T-helper 22 cell (primary cell): ENCODE data around the gene NID1.
"Not testable (repeated sequence)": the region's sequence is repeated elsewhere in the genome, so short reads cannot be mapped to it uniquely, and the experiment has no call there.

ENCODE experiments used
- DNase-seq: peaks from one replicate; pipeline ENCODE4 v3.0.0-alpha.2; 2020; ENCODE audit warnings: low read depth

The NID1 gene

DNA sequence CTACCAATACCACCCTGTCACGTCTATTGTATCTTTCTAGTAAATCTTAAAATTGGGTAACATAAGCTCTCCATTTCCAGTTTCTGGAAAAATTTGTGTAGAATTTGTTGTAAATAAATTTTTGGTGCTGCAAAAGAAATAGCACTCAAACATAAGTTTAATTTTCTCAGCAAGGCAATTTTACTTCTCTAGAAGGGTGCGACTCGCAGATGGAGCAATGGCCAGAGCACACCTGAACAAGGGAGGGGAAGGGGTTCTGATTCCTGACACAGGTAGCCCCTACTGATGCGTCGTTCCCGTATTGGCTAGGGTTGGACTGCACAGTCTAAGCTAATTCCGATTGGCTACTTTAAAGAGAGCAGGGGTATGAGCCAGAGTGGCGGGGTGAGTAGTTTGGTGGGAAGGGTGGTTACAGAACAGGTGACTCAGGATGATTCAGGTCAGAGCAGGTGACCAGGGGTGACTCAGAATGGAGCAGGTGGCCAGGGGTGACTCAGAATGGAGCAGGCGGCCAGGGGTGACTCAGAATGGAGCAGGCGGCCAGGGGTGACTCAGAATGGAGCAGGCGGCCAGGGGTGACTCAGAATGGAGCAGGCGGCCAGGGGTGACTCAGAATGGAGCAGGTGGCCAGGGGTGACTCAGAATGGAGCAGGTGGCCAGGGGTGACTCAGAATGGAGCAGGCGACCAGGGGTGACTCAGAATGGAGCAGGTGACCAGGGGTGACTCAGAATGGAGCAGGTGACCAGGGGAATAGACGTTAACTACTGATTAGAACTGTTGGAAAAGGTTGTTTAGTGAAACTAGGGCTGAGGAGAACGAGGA lies 32.0 kb upstream of the NID1 start:
- peak; percentile 80 for DNase-seq

DNA sequence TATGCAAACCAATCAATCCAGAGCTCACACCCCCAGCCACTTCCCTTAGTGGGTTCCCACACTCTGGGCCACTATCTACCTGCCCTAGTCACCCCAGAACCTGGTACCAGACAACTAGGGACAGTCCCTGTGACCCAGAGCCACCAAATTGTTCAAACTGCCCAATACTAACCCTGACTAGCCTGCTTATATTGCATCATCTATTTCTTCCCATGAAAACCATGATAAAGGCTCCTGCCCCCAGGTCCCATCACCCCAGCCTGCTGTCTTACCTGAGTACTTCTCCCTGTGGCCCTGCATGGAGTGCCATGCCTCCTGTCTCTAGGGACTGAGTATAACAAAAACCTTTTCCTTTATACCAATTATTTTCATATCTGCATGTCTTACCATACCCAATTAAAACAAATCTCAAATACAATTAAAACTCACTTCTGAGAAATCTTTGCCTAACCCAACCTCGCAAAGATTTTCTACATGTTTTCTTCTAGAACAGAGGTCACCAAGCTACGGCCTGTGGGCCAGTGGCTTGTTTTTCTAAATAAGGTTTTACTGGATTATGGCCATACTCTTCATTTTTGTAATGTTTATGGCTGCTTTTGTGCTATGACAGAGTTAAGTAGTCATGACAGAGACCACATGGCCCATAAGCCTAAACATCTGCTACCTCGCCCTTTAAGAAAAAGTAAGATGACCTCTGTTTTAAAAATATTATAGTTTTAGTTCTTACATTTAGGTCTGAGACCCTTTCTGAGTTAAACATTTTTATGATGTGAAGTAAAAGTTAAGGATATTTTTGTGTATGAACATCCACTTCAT lies 31.0 kb upstream of the NID1 start:
- no peak for DNase-seq

DNA sequence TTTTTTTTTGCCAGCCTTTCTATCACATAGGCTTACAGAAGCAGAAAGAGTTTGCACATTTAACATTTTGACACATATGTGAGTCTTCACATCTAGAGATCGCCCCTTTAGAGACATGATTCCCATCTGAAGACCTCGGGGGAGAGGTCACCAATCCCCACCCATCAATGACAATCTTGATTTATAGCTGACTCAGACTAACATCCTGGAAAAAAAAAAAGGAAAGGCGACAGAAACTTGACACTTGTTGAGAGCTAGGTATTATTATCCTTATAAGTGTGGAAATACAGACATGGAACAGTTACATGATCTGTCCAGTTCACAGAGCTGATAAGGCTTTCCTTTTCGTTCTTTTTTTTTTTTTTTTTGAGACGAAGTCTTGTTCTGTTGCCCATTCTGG lies 28.0 kb upstream of the NID1 start:
- DNase-seq: no peak

DNA sequence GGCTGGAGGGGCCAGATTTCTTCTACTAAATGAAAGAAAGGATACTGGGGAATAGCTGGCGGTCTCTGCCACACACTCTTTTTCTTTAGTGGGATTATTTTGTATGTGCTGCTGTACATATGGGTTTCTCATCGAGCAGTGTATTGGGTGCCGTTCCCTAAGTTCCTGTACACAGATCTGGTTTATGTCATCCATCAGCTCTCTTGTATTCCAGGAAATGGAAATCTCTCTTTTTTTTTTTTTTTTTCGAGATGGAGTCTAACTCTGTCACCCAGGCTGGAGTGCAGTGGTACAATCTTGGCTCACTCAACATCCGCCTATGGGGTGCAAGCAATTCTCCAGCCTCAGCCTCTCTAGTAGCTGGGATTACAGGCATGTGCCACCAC lies 27.0 kb upstream of the NID1 start:
- no peak for DNase-seq

DNA sequence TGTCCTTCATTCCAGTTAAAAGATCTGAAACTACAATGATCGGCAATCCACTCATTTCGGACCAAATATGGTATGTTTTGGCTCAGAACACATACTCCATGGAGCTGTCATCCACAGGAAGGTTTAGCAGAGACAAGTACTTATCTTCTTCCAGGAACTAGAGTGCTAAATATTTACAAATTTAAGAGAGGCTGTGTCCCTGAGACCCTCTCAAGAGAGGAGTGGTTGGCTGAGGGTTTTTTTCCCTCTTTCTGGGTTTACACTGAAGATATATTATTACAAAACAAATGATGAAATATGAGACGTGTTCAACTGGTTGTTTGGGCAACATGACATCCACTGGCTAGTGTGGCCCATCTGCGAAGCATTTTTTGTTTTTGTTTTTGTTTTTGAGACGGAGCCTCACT lies 25.9 kb upstream of the NID1 start:
- DNase-seq: no peak

DNA sequence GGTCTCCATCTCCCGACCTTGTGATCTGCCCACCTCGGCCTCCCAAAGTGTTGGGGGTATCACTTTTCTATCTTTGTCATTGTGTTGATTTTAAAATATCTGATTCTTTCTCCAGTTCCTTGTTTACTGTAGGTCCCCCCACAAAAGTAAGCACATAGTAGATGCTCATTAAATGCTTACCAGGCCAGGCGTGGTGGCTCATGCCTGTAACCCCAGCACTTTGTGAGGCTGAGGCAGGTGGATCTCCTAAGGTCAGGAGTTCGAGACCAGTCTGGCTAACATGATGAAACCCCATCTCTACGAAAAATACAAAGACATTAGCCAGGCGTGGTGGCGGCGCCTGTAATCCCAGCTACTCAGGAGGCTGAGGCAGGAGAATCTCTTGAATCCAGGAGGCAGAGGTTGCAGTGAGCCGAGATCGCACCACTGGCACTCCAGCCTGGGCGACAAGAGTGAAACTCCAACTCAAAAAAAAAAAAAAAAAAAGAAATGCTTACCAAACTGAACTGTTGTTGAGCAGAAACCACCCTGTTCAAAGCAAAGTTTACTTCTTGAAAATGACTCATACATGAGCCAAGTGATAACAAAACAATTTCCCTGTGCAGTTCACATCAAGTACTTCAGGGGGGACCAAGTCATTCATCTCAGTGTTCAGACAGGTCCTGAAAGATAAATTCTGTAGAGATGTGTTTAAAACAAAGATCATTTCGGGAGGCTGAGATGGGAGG lies 24.3 kb upstream of the NID1 start:
- DNase-seq: no peak

DNA sequence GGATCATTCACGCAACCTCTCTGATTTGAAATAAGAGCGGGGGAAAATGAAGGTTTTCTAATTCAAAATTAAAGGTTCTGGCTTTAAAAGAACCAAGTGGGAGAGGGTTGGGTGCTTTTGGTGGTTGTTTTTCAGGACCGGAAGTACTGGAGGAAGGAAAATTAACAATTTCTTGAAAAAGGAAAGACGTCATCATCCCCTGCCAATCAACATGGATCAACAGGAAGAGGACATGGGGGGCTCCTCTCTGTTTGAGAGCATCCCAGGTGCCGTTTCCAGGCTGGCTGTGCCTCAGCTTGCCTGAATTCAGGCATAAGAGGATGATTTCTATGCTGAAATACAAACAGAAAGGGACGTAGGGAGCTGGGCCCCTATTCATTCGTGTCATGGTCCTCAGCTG lies 21.6 kb upstream of the NID1 start:
- no peak for DNase-seq

DNA sequence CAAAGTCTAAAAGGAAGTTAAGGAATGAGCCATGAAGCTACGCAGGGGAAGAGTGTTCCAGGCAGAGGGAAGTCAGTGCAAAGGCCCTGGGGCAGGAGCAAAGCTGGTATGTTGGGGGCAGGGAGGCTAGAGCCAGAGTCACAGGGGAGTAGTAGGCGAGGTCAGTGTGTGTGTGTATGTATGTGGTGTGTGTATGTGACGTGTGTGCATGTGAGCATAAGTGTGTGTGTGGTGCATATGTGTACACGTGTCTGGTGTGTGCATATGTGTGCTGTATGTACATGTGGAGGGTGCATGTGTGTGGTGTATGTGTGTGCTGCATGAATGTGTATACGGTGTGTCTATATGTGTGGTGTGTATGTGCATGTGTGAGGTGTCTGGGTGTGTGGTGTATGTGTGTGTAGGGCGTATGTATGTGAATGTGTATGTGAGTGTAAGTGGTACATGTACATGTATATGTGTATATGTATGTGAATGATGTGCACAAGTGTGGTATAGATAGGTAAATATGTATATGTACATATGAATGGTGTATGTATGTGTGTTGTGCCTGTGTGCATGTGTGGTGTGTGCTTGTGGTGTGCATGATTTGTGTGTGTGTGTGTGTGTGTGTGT lies 20.8 kb upstream of the NID1 start:
- no peak for DNase-seq

DNA sequence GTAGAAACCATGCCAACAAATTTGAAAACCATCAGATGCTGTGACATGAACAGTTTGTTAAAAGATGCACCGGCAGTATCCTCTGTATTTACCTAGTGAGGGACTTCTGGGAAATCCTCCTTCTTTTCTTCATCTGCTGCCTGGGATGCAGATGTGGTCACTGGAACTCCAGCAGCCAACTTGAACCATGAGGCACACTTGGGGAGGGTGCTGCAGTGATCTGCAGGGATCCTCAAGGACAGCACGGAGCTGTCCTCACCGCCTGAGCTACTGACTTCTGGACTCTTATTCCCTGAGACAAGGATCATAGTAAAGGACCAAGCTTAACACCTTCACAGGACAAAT lies 19.5 kb upstream of the NID1 start:
- no peak for DNase-seq

DNA sequence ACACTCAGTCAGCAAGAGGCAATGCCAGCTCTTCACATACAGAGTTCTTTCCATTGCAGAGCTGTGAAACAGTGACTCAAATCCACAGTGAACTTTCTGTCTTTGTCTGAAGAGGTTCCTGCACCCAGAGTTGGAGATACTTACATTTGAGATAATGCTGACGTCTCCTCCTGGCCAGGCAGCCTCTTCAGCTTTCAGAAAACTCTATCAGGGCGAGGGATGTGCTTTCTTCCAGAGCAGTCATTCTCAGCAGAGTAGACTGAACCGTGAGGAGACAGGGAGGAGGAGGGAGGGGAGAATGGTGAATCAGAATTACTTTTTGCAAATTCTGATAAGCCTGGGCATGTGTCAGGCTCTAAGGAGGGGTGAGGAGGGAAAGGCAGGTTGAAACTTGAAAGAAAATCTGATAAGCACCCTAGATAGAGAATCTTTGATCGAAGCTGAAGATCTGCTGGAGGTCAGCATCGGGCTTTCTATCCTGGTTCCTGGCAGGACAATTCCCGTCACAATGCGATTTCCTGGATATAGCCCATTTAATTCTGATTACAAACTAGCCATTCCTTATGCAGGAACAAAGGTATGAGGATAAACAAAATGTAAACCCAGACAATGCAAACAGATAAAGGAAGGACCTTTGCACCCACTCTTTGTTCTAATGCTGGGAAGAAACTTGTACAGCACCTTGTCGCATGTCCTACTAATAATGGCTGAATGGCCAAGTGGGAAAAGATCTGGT lies 18.9 kb upstream of the NID1 start:
- no peak for DNase-seq

DNA sequence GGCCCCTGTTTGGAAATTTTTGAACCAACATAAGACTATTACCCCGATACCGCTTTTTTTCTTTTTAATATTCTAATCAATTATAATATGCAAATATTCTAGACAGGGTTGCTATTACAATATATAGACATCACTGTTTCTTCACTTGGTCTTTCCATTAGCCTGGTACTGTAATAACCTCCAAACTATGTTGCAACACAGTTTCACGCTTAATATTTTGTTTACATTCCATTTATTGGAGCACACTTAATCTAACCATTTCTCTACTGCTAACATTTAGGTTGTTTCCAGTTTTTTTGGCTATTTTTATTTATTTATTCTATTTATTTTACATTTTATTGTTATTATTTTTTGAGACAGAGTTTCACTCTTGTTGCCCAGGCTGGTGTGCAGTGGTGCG lies 17.6 kb upstream of the NID1 start:
- DNase-seq: no peak

DNA sequence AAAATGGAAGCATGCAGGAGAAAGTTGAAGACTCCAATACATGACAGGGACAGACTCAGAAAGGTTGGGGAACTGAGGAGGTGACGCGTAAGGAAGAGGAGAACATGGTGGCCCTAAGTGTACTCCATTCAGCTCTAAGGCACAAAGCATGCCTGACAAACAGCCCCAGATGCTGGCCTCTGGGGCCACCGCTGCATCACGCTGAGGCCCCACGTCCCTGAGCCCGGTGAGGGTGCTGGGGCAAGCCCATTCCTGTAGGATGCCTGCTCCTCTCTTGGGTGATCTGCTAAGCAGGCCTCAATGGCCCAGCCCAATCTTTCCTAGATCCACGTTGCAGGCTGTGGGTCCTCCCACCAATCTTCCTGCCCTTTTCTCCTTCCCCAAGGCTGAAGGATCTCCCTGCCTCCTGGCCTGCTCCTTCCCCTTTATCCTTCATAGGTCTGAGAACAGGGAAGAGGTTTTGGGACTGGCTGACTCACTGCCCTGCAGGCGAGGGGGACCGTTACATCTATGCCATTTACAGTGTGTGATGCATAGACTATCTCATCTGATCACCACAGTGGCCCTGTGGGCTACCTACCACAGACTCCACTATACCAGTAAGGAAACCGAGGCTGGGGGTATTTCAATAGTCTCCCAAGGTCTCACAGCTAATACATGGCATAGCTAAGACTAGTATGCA lies 16.8 kb upstream of the NID1 start:
- no peak for DNase-seq

DNA sequence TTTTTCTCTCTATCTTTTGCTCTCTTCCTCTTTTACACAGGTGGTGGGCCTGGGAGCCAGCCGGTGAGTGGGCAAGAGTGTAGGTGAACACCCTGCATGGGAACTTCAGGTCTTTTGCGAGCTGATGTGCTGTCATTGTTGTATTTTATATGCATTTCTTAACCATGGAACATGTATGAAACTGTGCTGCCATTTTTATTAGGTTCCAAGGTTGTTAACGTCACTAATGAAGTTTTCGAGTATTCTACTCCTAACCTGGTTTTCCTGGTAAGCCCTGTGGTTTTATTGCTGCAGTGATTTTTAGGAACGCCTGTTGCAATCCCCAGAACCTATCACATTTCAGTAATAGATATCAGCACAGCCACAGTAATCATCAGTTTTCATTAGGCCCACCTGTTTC lies 14.8 kb upstream of the NID1 start:
- no peak for DNase-seq

DNA sequence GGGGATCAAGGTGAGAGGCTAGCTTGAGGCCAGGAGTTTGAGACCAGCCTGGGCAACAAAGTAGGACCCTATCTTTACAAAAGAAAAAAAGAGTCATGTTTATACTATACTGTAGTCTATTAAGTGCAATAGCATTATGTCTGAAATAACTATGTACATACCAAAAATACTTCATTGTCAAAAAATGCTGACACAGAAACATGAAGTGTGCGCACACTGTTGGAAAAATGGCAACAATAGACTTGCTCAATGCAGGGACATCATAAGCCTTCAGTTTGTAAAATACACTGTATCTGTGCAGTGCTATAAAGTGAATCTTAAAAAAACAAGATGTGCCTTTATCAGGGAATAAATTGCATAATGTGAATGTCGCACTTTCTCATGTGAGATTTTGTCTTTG lies 14.1 kb upstream of the NID1 start:
- DNase-seq: no peak

DNA sequence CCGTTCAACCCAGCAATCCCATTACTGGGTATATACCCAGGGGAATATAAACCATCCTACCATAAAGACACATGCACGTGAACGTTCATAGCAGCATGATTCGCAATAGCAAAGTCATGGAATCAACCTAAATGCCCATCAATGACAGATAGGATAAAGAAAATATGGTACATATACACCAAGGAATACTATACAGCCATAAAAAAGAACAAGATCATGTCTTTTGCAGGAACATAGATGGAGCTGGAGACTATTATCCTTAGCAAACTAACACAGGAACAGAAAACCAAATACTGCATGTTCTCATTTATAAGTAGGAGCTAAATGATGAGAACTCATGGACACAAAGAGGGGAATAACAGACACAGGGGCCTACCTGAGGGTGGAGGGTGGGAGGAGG lies 13.2 kb upstream of the NID1 start:
- DNase-seq: not testable (repeated sequence)

DNA sequence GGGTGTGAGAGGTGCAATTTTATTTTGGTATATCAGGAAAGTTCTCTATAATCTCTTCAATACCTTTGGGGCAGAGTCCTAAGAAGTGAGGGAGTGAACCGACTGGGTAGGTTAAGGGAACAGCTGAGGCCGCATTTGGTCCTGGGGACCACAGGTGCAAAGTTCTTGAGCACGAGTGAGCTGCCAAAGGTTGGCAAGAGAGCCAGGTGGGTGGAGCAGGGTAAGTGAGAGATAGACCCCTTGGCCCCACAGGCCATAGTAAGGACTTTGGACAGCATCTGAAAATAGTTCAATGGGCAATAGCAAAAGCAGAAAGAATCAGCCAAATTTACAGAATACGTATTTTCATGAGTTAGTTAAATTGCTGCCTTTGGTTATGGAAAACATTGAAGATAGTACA lies 11.0 kb upstream of the NID1 start:
- no peak for DNase-seq

DNA sequence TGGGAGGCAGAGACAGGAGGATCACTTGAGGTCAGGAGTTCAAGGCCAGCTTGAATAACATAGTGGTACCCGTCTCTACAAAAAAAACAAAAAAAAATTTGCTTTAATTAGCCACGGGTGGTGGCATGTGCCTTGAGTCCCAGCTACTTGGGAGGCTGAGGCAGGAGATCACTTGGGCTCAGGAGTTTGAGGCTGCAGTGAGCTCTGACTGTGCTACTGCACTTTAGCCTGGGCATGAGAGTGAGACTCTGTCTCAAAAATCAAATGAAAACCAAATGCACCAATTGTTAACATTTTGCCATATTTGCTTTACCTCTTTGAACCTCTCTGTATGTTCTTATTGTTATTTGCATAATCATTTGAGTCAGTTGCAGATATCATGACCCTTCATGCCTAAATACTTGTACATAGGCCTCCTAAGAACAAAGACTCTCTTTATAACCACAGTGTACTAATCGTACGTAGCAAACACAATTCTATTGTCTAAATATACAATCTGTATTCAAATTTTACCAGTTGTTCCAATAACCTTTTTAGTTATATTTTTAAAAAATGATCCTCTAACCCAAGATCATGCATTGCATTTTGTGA lies 8.5 kb upstream of the NID1 start:
- no peak for DNase-seq

DNA sequence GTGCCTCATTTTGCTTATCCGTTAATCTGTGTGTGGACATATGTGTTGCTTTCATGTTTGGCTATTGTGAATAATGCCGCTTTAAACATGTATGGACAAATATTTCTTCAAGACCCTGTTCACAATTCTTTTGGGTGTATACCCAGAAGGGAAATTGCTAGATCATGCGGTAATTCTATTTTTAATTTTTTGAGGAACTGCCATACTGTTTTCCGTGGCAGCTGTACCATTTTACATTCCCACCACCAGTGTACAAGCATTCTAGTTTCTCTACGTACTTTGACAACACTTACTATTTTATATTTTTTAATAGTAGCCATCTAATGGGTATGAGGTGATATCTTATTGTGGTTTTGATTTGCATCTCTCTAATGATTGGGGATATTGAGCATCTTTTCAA lies 7.1 kb upstream of the NID1 start:
- DNase-seq: no peak

DNA sequence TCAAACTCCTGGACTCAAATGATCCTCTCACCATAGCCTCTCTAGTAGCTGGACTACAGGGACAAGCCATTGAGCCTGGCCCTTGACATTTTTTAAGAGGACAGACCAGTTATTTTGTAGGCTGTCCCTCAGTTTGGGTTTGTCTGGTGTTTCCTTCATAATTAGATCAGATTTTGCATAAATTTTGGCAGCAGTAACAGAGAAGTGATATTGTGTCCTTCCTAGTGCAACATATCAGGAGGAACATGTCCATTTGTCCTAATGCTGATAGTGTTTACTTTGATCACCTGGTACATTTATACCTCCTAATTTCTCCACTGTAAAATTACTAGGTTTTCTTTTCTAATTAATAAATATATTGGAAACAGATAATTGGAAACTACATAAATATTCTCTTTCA lies 5.9 kb upstream of the NID1 start:
- DNase-seq: no peak

DNA sequence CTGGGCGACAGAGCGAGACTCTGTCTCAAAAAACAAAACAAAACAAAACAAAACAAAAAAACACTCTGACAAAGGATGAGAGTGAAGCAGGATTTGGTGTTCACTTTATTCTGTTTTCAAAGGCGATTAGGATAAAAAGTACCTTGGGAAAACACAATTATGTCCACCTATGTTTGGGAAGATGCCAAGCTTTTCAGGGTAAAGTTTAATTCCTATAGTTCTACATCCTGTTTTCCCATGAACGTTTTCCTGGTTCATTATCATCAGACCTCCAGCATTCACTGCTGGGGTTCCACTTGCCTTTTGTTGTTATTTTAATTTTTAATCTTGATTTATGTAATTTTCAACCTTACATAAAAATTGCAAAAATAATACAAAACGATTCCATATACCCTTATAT lies 4.9 kb upstream of the NID1 start:
- no peak for DNase-seq

DNA sequence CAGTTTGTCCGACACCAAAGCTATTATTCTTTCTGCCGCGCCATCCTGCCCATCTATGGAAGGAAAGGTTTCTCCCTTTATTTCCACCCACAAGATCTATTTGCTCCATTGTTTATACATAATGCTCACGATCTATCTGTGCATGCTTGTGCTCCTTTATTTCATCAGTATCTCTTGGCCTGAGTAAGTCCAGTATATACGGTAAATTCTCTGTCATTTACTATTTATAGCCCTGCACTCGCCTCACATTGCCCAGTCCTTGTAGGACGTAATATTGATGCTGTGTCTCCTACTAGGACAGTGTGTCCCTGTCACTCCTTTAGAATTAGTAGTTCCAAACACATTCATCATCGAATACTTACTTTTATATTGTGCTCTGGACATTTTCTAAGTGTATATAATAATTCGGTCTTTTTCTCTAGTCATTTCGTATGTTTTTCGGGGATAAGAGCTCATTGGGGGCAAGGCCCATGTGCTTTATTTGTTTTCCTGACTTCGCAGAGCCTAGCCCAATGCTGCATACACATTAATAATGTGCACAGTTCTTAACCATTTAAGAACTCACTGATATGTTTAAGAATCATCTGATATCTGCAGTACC lies 3.1 kb upstream of the NID1 start:
- DNase-seq: no peak
